ENCODE data around the gene DCT.

DCT gene

DNA sequence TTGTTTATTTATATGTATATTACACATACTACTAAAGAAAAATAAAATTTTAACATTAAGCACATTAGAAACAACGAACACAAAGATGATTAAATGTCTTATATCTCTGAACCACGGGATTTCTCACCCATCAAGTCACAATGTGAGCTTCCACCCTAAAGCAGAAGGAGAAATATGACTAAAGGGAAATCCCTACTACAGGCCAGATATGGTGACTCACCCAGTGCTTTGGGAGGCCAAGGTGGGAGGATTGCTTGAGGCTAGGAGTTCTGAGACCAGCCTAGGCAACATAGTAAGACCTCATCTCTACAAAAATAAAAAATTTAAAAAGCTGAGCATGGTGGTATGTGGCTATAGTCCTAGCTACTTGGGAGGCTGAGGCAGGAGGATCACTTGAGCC, 24.6 kb downstream of the DCT start:
- in situ Hi-C loops (cut with MboI; ENCODE audit: low sequenced_read_pairs) = no loop called here

DNA sequence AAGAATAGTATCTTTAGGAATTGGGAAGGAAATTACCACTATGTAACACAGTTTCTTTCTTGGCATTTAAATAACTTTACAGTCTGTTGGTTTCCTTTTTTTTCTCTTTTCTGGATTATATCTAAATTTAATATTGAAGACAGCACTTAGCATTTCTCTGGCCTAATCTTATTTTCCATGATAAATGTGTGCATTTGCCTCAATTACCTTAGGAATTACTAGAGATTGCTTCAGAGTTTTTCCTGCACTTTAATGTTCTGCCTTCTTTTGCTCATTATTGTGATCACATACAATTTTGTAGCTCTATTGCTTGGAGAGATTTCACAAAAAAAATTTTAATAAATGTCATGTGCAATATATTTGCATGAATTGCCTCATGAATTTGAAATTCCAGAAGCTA, 25.1 kb downstream of the DCT start:
- in situ Hi-C loops (cut with MboI; ENCODE audit: low sequenced_read_pairs) = no loop called here

DNA sequence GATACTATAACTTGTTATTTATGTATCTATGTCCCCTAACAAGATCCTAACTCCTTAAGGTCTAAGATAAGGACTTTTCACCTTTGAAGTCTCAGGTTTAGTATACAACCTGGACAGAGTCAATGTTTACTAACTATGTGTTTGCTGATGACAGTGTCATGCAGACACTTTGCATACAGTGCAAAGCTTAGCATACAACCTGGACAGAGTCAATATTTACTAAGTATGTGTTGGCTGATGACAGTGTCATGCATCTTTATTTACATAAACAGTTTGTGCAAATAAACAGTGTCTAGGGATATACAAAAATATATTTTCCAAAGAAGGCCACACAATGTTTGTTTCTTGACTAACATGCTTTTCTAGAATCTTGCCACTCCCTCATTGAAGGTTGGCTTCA, 34.7 kb downstream of the DCT start:
- in situ Hi-C loops (cut with MboI; ENCODE audit: low sequenced_read_pairs) = no loop called here

GRCh38 chr13:94435604-94436226, 43.8 kb downstream of the DCT start:
- in situ Hi-C loops (cut with MboI; ENCODE audit: low sequenced_read_pairs) = loop anchor here (10.0 kb wide), 1 partner anchor 169 kb away; the partner anchor contains the start of gene GPR180

- in situ Hi-C loops (cut with MboI; ENCODE audit: low sequenced_read_pairs) = loop anchor here (10.0 kb wide), 1 partner anchor 171 kb away; the partner anchor contains the start of gene GPR180
Observed at GRCh38 chr13:94433055-94433961, 46.2 kb downstream of the DCT start.

GRCh38 chr13:94431987-94432386, 47.5 kb downstream of the DCT start:
- in situ Hi-C loops (cut with MboI; ENCODE audit: low sequenced_read_pairs) = loop anchor here (10.0 kb wide), 1 partner anchor 173 kb away; the partner anchor contains the start of gene GPR180

DNA sequence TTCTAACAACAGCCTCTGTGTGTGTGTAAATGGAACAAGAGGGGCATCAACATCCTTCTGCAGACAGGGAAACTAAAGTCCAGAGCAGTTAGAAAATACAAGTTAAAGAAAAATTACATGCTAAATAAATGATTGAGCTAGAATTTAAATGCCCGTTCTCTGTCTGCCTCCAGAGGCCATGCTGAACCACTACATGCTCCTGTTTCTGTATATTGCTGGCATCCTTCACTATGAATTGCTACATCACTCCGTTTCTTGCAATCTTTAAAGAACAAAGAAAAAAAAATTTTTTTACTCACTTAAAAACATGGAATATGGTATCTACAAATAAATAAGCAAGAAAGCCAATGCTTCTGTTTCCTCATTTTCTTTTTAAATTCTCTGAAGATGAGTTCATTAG, 47.9 kb downstream of the DCT start:
- in situ Hi-C loops (cut with MboI; ENCODE audit: low sequenced_read_pairs) = loop anchor here (10.0 kb wide), 1 partner anchor 173 kb away; the partner anchor contains the start of gene GPR180

- in situ Hi-C loops (cut with MboI; ENCODE audit: low sequenced_read_pairs) = no loop called here
Observed at GRCh38 chr13:94427313-94427953, 52.0 kb downstream of the DCT start.

DNA sequence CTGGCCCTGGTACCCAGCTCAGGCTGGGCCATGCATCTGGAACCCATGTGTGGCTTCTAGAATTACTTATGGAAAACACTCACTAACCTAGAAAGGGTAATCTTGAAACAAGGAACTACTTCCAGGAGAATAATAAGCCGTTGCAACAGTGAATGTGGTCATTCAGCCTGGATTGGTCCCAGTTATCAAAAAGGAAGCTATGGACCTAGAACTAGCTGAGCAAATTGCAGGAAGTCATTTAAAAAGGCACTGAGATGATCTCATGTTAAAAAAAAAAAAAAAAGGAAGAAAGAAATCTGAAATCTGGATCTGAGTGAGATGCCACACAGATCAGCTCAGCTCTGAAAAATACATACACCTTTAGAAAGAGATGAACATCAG, 59.6 kb downstream of the DCT start:
- in situ Hi-C loops (cut with MboI; ENCODE audit: low sequenced_read_pairs) = no loop called here

- in situ Hi-C loops (cut with MboI; ENCODE audit: low sequenced_read_pairs) = no loop called here
Observed at GRCh38 chr13:94419304-94419924, 60.1 kb downstream of the DCT start.

DNA sequence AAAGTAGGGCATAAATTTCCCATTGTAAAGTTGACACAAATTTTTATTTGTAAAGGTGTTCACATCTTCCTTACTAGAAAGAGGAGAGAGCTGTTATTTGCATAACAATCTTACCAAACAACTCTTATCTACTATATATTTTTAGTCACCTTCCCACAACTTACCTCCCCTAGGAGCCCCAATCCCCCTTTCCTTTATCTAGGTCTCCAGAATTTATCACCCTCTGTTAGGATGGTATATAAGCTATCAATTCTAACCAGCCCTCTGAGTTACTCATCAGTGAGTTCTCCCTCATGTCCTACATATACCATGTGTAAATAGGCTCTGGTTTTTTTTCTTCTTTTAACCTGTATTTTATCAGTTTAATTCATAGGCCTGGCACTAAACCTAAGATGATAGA, 62.2 kb downstream of the DCT start:
- in situ Hi-C loops (cut with MboI; ENCODE audit: low sequenced_read_pairs) = no loop called here

DNA sequence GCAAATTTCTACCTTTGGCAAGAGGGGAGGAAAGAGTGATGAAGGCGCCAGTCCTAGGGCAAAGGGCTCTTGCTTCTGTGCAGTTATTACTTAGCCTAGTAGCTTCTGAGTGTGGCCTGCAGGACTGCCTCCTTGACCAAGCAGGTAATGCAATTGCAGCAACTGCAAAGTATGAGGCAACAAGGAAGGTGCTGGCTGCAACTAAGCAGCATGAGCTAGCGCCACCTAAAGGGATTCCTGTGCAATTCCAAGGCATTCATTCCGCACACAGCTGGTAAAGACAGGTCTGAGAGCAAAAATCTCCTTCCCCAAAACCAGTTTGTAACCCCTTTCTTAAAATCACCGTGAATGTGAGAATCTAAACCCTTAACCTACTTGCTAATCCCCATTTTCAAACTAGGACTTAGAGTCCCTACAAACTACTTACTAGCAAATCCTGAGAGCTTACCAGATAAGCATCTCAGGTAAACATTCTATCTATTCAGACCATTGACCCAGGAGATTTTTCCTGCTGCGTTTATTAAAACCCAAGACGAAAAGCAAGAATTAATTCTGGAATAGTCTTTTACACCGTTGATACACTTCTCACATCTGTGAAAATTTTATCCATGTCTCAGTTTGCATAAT, 62.9 kb downstream of the DCT start:
- in situ Hi-C loops (cut with MboI; ENCODE audit: low sequenced_read_pairs) = no loop called here

DNA sequence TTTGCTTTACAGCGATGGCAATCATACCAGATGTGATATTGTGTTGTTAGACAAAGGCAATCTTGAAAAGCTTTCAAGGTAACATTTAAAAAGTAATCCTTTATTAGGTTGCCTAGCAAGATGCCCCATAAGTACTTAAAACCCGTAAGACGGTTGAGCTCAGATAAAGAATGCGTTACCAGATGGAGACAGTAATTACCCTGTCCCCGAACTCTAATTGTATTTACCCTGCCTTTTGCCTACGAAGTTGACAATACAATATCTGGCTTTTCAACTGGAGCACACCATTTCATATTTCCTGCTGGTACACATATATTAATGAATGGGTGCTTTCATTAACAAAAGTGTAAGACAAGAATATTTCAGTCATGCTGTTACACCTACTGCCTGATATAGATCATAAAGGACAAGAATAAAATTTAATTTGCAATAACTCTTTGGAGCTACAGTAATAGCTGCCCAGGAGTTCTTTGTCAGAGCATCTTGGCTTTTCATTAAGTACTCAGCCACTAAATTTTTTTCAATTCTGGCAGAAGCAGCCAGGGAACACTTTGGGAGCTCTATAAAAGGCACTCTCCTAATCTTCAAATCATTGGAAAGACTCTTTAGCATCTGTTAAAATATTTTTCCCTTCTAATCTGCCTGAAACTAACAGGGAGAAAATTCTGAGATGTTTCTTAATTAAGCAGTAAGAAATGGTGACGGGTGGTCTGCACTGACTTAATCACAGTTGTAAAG, 63.8 kb downstream of the DCT start:
- in situ Hi-C loops (cut with MboI; ENCODE audit: low sequenced_read_pairs) = no loop called here

GRCh38 chr13:94414708-94415107, 64.8 kb downstream of the DCT start:
- in situ Hi-C loops (cut with MboI; ENCODE audit: low sequenced_read_pairs) = no loop called here

DNA sequence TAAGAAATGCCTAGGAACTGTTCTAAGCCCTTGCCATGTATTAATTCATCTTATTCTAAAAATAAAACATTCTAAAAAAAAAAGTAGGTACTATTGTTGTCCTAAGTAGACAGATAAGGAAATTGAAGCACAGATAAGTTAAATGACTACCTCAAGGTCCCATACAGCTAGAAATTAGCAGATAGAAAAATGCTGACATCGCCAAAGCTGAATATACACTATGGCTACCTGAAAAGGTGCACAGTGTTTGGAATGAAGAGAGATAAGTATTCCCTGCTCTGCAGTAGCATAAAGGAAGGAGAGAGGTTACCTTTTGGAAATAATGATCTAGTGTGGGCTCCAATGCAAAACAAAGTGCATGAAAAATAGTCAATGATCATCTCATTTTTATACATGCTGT, 65.3 kb downstream of the DCT start:
- in situ Hi-C loops (cut with MboI; ENCODE audit: low sequenced_read_pairs) = no loop called here

GRCh38 chr13:94413598-94413944, 65.9 kb downstream of the DCT start:
- in situ Hi-C loops (cut with MboI; ENCODE audit: low sequenced_read_pairs) = no loop called here

DNA sequence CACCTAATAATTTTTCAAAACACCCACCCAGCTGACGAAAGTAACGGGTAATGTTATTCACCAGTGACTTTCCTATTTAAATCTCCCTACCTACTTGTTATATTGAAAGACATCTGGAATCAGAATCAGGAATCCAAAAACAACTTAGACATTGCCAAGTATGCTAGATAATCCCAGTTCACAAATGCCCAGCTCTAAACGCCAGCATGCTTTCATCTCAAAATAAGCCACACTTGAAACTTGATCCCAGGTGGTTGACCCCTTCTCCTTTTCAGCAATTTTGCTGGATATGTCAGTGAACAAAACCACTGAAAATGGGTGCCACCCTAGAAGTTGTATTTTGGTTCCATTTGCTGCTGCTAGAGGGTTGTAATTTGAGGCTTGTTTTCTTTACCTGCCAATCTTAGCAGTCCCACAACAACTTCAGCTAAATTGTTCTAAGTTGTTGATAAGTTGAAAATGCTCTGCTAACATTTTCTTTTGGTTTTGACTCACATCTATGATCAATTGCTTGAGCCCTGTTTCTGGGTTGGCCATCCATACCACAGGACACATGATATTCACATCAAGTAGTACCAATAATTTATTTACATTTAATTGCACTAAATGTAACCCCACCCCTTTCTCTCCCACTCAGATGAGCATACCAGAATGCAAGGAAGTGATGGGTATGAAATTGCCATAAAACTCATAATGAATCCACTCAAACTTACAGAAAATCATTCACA, 66.4 kb downstream of the DCT start:
- in situ Hi-C loops (cut with MboI; ENCODE audit: low sequenced_read_pairs) = no loop called here

DNA sequence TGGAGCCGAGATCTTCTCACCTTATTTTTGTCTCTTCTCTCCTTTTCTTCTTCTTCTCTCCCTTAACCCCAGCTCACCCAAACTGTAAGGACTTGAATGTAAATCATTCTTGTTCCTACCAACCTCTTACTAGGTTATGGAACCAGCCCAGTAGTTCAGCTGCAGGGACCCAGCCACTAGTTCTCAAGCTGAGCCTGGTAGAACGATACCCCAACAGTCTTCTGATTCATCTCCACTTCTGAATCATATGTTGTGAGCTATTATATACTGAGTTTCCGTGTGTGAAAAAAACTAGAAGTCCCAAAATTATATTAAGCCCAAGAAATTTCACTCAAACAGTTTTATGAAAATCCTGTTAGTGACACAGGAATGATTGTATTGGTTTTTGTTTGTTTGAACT, 67.7 kb downstream of the DCT start:
- in situ Hi-C loops (cut with MboI; ENCODE audit: low sequenced_read_pairs) = no loop called here

DNA sequence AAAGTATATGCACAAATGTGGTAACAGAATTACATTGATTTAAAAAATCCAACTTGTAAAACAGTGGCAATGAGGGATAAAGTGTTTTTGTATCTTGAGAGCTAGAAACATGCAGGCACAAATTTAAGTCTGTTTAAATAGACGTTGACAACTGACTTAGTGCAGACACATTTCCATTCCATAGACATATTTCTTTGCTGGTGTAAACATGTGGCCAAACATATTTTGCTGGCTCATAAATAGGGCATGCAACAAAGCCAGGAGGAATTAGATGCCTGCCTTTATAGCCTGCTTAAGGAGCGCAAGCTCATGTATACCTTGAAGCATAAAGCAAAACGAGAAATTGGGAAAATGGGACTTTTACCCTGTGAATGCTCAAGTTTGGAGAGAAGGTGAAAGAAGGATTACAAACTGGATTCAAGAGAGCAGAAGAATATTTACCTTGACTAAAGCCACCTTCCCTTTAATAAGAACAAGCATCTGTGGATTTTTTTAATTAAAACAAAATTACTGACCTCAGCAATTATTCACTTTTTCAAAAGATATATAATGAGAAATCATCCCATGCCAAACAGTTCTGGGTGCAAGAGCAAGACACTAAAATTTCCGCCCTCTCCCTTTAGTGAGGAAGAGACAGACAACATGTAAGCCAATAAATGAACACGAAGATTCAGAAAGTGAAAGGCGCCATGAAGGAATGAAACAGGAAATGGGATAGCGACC, 71.0 kb downstream of the DCT start:
- in situ Hi-C loops (cut with MboI; ENCODE audit: low sequenced_read_pairs) = no loop called here

Measured in HL-60/S4 treated with retinoic acid at 250 ng/mL for 4 days and 3 days (cell line).